Tibial nerve (tissue), 4 donors: ENCODE results near the gene POGZ.

Experiments
- EP300 ChIP-seq, 2 donors: sonication (generic); formaldehyde crosslinking; IDR thresholded peaks; one replicate each; pipeline ENCODE4 v1.6.1; 2017; ENCODE audit warnings: antibody characterized with exemption in 2 of 2, mild to moderate bottlenecking in 1 of 2
- POLR2A ChIP-seq, 2 donors: fragments of 450-650 bp; IDR thresholded peaks; one replicate each; pipeline ENCODE4 v1.6.1; 2017; ENCODE audit warnings: antibody characterized with exemption in 2 of 2, mild to moderate bottlenecking in 2 of 2, moderate library complexity in 2 of 2
- TF ChIP-seq, protein P1 (sequence below), 5 experiments: fragments of 200-600 bp in 3 of 5; fragments of 450-650 bp in 2 of 5; sonication (generic) in 3 of 5; IDR thresholded peaks; one replicate each; pipeline ENCODE4 v1.5.1; 2016 to 2019; ENCODE audit warnings: antibody characterized with exemption in 5 of 5, mild to moderate bottlenecking in 3 of 5, moderate library complexity in 2 of 5

GRCh38 chr1:151457911-151458801 lies 1.1 kb downstream of the POGZ start:
- TF ChIP-seq, protein P1, sequence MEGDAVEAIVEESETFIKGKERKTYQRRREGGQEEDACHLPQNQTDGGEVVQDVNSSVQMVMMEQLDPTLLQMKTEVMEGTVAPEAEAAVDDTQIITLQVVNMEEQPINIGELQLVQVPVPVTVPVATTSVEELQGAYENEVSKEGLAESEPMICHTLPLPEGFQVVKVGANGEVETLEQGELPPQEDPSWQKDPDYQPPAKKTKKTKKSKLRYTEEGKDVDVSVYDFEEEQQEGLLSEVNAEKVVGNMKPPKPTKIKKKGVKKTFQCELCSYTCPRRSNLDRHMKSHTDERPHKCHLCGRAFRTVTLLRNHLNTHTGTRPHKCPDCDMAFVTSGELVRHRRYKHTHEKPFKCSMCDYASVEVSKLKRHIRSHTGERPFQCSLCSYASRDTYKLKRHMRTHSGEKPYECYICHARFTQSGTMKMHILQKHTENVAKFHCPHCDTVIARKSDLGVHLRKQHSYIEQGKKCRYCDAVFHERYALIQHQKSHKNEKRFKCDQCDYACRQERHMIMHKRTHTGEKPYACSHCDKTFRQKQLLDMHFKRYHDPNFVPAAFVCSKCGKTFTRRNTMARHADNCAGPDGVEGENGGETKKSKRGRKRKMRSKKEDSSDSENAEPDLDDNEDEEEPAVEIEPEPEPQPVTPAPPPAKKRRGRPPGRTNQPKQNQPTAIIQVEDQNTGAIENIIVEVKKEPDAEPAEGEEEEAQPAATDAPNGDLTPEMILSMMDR (IDR thresholded peaks at IDR 0.05) = no peak
- TF ChIP-seq EP300 (IDR thresholded peaks at IDR 0.05) = peak in 1 of 2 donors; percentile 83
- peak in 1 of 2 donors; percentile 33 for TF ChIP-seq POLR2A (IDR thresholded peaks at IDR 0.05)
